Hindlimb muscle (tissue), 1 donor: Measurements from ENCODE around the gene BAHCC1. TPM values are rescaled to one million over a fixed set of nuclear protein-coding genes. Genes with fewer than 3 reads are reported as not detected.

ENCODE experiments used
- DNase-seq: peaks from one replicate; pipeline ENCODE4 v3.0.0-alpha.2; 2013
- polyA plus RNA-seq: library from polyadenylated mRNA; unstranded; fragments of 120-200 nt; gene quantifications from one replicate; pipeline ENCODE4 v1.2.1, GENCODE V29; 2013; ENCODE audit not compliant: insufficient read length

BAHCC1 gene
- polyA plus RNA-seq, 1 donor = 17.9 TPM

GRCh38 chr17:81386646-81387099 lies 8.6 kb upstream of the BAHCC1 start:
- DNase-seq = no peak

- DNase-seq = no peak
Observed at GRCh38 chr17:81387100-81388090, 7.9 kb upstream of the BAHCC1 start.

GRCh38 chr17:81388091-81388611 lies 7.1 kb upstream of the BAHCC1 start:
- DNase-seq = no peak

GRCh38 chr17:81388612-81389367 lies 6.5 kb upstream of the BAHCC1 start:
- DNase-seq = no peak

- DNase-seq = no peak
Observed at GRCh38 chr17:81389585-81389984, 5.7 kb upstream of the BAHCC1 start.

GRCh38 chr17:81390029-81390872 lies 5.0 kb upstream of the BAHCC1 start:
- DNase-seq = no peak

GRCh38 chr17:81390873-81391255 lies 4.4 kb upstream of the BAHCC1 start:
- no peak for DNase-seq

- no peak for DNase-seq
Observed at GRCh38 chr17:81391293-81391935, 3.8 kb upstream of the BAHCC1 start.

- no peak for DNase-seq
Observed at GRCh38 chr17:81391936-81392908, 3.0 kb upstream of the BAHCC1 start.

- no peak for DNase-seq
Observed at GRCh38 chr17:81392909-81393654, 2.2 kb upstream of the BAHCC1 start.

- DNase-seq = peak; percentile 100
Observed at GRCh38 chr17:81393684-81394376, 1.4 kb upstream of the BAHCC1 start.

- no peak for DNase-seq
Observed at GRCh38 chr17:81394377-81394920, 808 bp upstream of the BAHCC1 start.

GRCh38 chr17:81395600-81396277 lies 482 bp downstream of the BAHCC1 start:
- DNase-seq = no peak

GRCh38 chr17:81396278-81396721 lies 1.0 kb downstream of the BAHCC1 start:
- DNase-seq = no peak

- no peak for DNase-seq
Observed at GRCh38 chr17:81396722-81397313, 1.6 kb downstream of the BAHCC1 start.

- DNase-seq = no peak
Observed at GRCh38 chr17:81397314-81398175, 2.3 kb downstream of the BAHCC1 start.
